Small intestine (tissue), 7 donors: ENCODE data around the gene ALG9. TPM values are rescaled to one million over a fixed set of nuclear protein-coding genes. Genes with fewer than 3 reads are reported as not detected.
A peak's percentile ranks its signal among the peaks of the same experiment; 100 is the strongest.

ENCODE experiments used
- DNase-seq, 2 donors: peaks; one replicate each; pipeline versions ENCODE4 v3.0.0 to v3.0.0-alpha.2; 2013
- FAIRE-seq: peaks from 2 replicates; lab custom pipeline; 2012; peaks lifted over from hg19 to GRCh38; lab: Jason Lieb, UNC
- H3K27ac ChIP-seq, 3 donors: one replicate each; pipeline ENCODE4 v1.5.1; 2013; ENCODE audit warnings: low read length in 2 of 3, mild to moderate bottlenecking in 2 of 3, control low read depth in 1 of 3, inconsistent platforms in 1 of 3, low read depth in 1 of 3, moderate library complexity in 1 of 3
- H3K27me3 ChIP-seq, 3 donors: one replicate each; pipeline ENCODE4 v1.6.1; 2013; ENCODE audit warnings: low read length in 3 of 3, inconsistent platforms in 1 of 3; ENCODE audit not compliant: control insufficient read depth in 3 of 3, insufficient read depth in 3 of 3
- H3K36me3 ChIP-seq, 3 donors: one replicate each; pipeline ENCODE4 v1.6.1; 2013; ENCODE audit warnings: low read length in 3 of 3, inconsistent platforms in 1 of 3, low read depth in 1 of 3, mild to moderate bottlenecking in 1 of 3, moderate library complexity in 1 of 3; ENCODE audit not compliant: control insufficient read depth in 3 of 3, insufficient read depth in 2 of 3
- H3K4me1 ChIP-seq, 3 donors: one replicate each; pipeline ENCODE4 v1.6.1; 2013; ENCODE audit warnings: low read length in 2 of 3, inconsistent platforms in 1 of 3, low read depth in 1 of 3, mild to moderate bottlenecking in 1 of 3, moderate library complexity in 1 of 3; ENCODE audit not compliant: control insufficient read depth in 3 of 3, insufficient read depth in 2 of 3
- H3K4me3 ChIP-seq, 3 donors: one replicate each; pipeline ENCODE4 v1.5.1; 2013; ENCODE audit warnings: low read length in 3 of 3, control low read depth in 1 of 3, inconsistent platforms in 1 of 3, low read depth in 1 of 3, mild to moderate bottlenecking in 1 of 3, moderate library complexity in 1 of 3
- H3K9me3 ChIP-seq, 2 donors: one replicate each; pipeline ENCODE4 v1.6.1; 2013; ENCODE audit warnings: low read depth in 1 of 2, low read length in 1 of 2; ENCODE audit not compliant: control insufficient read depth in 2 of 2, insufficient read depth in 1 of 2
- WGBS, 3 donors: extraction: QIAGEN DNeasy Blood & Tissue Kit; methylation state at CpG; one replicate each; pipeline ENCODE4 v1.1.7; 2013; 5-methylcytosine and 5-hydroxymethylcytosine counted together
- polyA plus RNA-seq, 4 donors: library from polyadenylated mRNA; stranded (reverse) in 3 of 4; unstranded in 1 of 4; fragments of 200-250 nt in 3 of 4; fragments of 120-200 nt in 1 of 4; gene quantifications; one replicate each; pipeline versions ENCODE4 v1.2.1 to v1.2.3, GENCODE V29; 2013
- donor health status: healthy with polysubstance abuse.
- donor health status: control.
- donor health status: control.
- donor health status: Bipolar disorder and iron deficiency.
- donor health status: healthy.

Gene ALG9
- polyA plus RNA-seq, 4 donors: 15.7 to 31.9 (median 17.3) TPM

- H3K4me1 ChIP-seq: no peaks in the 10 kb centered on the region
- no peak overlapping the region for H3K27ac ChIP-seq
- H3K27me3 ChIP-seq: no peaks in the 10 kb centered on the region
- H3K9me3 ChIP-seq: no peaks in the 10 kb centered on the region
- H3K36me3 ChIP-seq: peaks cover 0 to 18% (median 0%) of the 10 kb centered on the region in 3 donors
- H3K4me3 ChIP-seq: no peak overlapping the region
- DNase-seq (no peak), FAIRE-seq (no peak)
- 83 to 96% (median 94%) methylated on average over 1 of the region's 1 CpG for WGBS, 3 donors
Measured at GRCh38 chr11:111823131-111823530, 48.2 kb downstream of the ALG9 start.

DNA sequence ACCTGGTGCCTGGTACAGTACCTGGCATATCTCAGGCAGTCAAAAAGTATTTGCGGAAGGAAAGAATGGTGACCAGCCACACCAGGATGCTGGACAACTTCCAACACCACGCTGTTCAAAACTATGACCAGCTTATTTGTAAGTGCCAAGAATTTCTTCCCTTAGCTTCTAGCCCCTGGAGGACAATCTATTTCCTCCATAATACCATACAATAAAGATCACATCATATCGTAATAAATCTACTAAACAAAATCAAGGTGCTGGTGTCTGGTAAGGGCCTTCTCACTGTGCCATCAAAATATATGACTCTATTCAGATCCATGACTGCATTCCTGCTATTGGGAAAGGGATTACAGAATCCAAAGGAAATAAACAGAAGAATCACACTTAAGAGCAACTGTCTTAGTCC lies 51.5 kb downstream of the ALG9 start:
- peak overlapping the region in 1 of 3 donors; percentile 8 for H3K27ac ChIP-seq
- no peaks in the 10 kb centered on the region for H3K4me1 ChIP-seq
- WGBS, 3 donors: 60 to 73% (median 69%) methylated on average over 3 of the region's 3 CpGs
- no peak for FAIRE-seq
- no peaks in the 10 kb centered on the region for H3K27me3 ChIP-seq
- peaks cover 0 to 17% (median 4%) of the 10 kb centered on the region in 3 donors for H3K36me3 ChIP-seq
- DNase-seq: no peak
- no peak overlapping the region for H3K4me3 ChIP-seq
- no peaks in the 10 kb centered on the region for H3K9me3 ChIP-seq

DNA sequence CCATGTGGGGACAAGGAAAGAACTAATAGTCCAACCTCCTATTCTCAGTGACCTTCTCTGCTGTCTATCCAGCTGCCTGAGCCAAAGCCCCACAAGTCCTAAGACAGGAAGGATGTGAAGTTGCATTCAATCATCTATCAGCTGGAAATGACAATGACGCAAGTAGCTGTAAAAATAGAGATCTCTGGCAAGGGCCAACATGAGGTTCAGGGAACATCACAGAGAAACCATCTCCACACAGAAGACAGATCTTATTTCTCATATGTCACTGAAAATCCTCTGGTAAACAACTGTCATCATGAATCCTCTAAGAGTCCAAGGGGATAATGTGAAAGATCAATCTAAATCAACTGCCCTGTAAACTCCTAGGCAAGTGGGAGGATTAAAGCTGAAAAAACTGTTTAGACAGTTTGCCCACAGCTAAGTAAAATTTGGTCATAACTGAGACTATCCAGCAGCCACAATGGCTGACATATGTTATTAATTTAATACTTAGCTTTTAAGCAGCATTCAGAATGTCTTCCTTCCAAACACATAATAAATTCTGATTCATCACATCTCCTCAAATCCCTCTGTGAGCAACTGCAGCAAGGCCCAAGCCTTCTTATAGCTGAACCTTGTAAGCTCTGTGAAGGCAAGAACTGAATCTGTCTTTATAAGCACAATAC lies 52.1 kb downstream of the ALG9 start:
- Histone ChIP-seq H3K4me3 (no peak overlapping the region), H3K36me3 (peaks cover 0 to 17% (median 4%) of the 10 kb centered on the region in 3 donors), H3K27me3 (no peaks in the 10 kb centered on the region), H3K9me3 (no peaks in the 10 kb centered on the region), H3K27ac (peak overlapping the region in 1 of 3 donors; percentile 8), H3K4me1 (no peaks in the 10 kb centered on the region)
- DNase-seq (no peak), FAIRE-seq (no peak)
- 66 to 100% (median 89%) methylated on average over 1 of the region's 1 CpG for WGBS, 3 donors

GRCh38 chr11:111815489-111815888 lies 55.9 kb downstream of the ALG9 start:
- H3K27me3 ChIP-seq: no peaks in the 10 kb centered on the region
- DNase-seq: no peak
- no peak for FAIRE-seq
- WGBS, 3 donors: 52 to 89% (median 84%) methylated on average over 1 of the region's 1 CpG
- no peak overlapping the region for H3K4me3 ChIP-seq
- no peaks in the 10 kb centered on the region for H3K9me3 ChIP-seq
- peaks cover 0 to 13% (median 4%) of the 10 kb centered on the region in 3 donors for H3K36me3 ChIP-seq
- no peak overlapping the region for H3K27ac ChIP-seq
- H3K4me1 ChIP-seq: no peaks in the 10 kb centered on the region

GRCh38 chr11:111814557-111815320 lies 56.6 kb downstream of the ALG9 start:
- DNase-seq (no peak), FAIRE-seq (no peak)
- Histone ChIP-seq H3K27ac (peak overlapping the region in 1 of 3 donors; percentile 64), H3K9me3 (no peaks in the 10 kb centered on the region), H3K36me3 (peaks cover 0 to 16% (median 4%) of the 10 kb centered on the region in 3 donors), H3K4me3 (no peak overlapping the region), H3K4me1 (no peaks in the 10 kb centered on the region), H3K27me3 (no peaks in the 10 kb centered on the region)
- WGBS, 3 donors: 81 to 86% (median 84%) methylated on average over 8 of the region's 8 CpGs

DNA sequence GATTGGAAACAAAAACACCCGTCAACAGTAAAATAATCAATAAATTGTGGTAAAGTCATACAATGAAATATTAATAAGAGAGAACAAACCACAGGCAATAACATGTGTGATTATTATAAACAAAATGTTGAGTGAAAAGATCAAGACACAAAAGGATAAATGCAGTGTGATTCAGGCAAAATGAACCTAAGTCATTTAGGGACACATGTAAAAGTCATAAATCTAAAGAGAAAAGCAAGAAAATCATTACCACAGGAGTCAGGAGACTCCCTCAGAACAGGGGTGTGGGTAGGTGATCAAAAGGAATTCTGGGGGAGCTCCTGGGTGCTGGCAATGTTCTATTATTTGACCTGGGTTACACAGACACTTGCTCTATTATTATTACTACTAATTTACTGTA lies 57.3 kb downstream of the ALG9 start:
- DNase-seq (no peak), FAIRE-seq (no peak)
- Histone ChIP-seq H3K4me1 (no peaks in the 10 kb centered on the region), H3K9me3 (no peaks in the 10 kb centered on the region), H3K27ac (no peak overlapping the region), H3K27me3 (no peaks in the 10 kb centered on the region), H3K36me3 (peaks cover 0 to 16% (median 4%) of the 10 kb centered on the region in 3 donors), H3K4me3 (no peak overlapping the region)
- WGBS, 3 donors: 78 to 91% (median 89%) methylated on average over 1 of the region's 1 CpG

- 91 to 98% (median 97%) methylated on average over 2 of the region's 2 CpGs for WGBS, 3 donors
- FAIRE-seq: no peak
- DNase-seq: no peak
- H3K27ac ChIP-seq: no peak overlapping the region
- H3K36me3 ChIP-seq: peaks cover 0 to 30% (median 4%) of the 10 kb centered on the region in 3 donors
- no peaks in the 10 kb centered on the region for H3K27me3 ChIP-seq
- H3K4me3 ChIP-seq: no peak overlapping the region
- H3K4me1 ChIP-seq: no peaks in the 10 kb centered on the region
- H3K9me3 ChIP-seq: no peaks in the 10 kb centered on the region
Measured at GRCh38 chr11:111812211-111812610, 59.2 kb downstream of the ALG9 start.

GRCh38 chr11:111811445-111811844 lies 59.9 kb downstream of the ALG9 start:
- 97 to 100% (median 99%) methylated on average over 2 of the region's 2 CpGs for WGBS, 3 donors
- Histone ChIP-seq H3K9me3 (no peaks in the 10 kb centered on the region), H3K4me1 (no peaks in the 10 kb centered on the region), H3K4me3 (no peak overlapping the region), H3K27me3 (no peaks in the 10 kb centered on the region), H3K27ac (no peak overlapping the region), H3K36me3 (peaks cover 0 to 27% (median 3%) of the 10 kb centered on the region in 3 donors)
- FAIRE-seq: no peak
- no peak for DNase-seq
